SHP77 treated with DMSO at 0.1 percent for 48 hours (cell line): ENCODE measurements around the gene PLEKHS1.
"Not testable (repeated sequence)": the region's sequence is repeated elsewhere in the genome, so short reads cannot be mapped to it uniquely, and the experiment has no call there.

Source experiments
- DNase-seq: peaks from one replicate; lab custom pipeline; 2025; lab: John Stamatoyannopoulos, UW

The PLEKHS1 gene

DNA sequence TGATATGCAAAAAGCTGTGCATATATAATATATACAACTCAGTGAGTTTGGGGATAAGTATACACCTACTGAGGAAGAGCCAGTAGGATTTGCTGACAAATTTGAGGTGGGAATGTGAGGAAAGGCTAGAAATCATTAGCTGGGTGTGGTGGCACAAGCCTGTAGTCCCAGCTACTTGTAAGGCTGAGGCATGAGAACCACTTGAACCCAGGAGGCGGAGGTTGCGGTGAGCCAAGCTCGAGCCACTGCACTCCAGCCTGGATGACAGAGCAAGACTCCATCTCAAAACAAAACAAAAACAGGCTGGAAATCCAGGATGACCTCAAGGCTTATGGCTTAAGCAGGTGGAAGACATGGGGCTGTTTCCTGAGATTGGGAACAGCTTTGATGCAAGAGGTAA, 10.6 kb upstream of the PLEKHS1 start:
- no peak for DNase-seq

DNA sequence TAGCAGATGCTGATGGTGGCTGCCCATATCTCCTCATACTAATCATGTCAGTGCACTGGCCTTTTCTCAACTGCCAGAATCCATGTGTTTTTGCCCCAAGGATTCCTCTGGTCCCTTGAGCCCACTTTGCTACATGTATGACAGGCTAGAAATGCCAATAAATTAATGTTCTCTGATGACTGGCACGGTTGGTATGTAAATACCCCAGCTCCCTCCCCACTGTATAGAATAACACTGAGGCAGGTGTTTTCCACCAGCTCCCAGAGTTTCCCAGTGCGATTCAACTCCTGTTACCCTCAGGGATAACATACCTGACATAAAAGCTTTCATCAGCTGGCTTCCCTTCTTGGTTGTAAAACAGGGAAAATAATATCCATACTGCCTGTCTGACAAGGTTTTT, 9.0 kb upstream of the PLEKHS1 start:
- peak; percentile 5 for DNase-seq

DNA sequence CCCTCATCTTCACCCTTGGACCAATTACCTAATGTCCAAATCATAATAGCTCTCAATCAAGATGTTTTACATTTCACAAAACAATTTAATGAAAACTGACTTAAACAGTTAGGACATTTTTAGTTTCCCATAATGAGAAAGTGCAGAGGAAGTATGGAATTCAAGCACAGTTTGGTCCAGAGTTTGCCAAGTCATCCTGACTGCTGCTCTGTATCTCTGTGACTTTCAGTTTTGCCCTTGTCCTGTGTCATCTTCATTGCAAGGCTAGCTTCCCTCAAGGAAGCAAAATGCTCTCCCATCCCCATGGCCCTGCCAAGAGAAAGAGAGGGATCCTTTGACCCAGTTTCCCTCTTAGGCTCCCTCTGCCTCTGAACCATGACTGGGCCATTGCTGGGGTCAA, 7.9 kb upstream of the PLEKHS1 start:
- no peak for DNase-seq

DNA sequence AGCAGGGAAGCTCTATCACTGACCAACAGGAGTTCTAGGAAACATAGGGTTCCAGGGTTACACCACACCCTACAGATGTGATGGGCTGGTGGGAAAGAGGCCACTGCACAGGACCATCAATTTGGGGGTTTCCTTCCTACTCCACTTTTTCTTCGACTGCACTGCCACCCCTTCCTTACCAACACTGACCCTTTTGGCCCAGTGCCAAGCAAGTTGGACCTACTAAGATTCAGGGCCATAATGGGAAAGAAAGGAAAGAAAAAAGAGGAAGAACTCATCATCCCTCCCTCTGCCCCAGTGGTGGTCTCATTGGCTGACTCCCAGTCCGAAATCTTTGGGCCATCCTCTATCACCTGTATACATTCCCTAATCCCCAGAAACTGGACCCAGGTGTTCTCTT, 6.1 kb upstream of the PLEKHS1 start:
- DNase-seq = no peak

DNA sequence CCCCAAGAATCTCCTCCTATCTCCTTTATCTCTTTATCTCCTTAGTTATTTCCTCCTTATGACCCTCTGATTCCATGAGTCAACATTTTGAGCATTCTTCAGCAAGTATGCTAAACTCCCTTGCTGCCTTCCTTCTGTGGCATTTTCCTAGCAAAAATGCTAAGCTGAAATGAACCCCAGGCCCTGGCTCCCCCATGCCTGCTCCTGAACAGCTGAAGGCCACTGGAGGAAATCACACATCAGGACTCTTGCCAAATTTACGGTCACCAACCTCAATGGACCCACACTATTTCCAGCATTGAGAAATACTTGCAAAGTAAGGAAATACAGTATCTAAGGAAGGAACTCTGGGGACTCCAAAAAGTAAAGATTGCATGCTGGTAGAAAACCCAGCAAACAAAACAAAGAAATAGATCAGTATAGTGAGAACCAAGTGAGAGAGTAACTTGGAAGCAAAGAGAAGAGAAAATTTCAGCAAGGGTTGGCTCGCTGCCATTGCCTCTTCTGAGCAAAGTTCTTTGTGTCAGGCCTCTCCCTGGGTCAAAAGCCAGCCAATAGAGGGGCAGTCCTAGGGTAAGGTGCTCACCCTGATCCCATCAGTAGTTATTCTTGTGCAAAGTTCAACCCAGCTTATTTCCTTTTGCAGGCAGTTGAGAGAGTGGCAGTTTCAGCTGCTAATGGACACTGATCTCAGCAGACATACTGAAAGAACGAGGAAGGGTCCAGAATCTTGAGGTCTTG, 5.1 kb upstream of the PLEKHS1 start:
- DNase-seq = no peak

DNA sequence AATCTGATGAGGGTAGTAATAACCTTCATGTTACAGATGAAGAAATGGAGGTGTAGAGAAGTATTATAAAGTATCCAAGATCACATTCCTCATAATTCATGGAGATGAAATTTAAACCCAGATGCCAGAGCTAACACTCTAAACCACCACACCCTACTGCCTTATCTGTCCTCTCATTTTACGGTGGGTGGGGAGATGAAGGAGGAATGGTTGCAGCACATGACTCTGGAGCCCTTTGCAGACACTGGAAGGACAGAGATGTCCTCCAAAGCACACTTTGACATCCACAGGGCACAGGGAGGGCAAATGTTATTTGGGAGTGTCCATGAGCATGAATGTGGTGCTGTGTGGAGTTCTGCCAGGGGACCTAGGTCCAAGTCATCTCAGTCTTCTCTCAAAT, 1.1 kb downstream of the PLEKHS1 start:
- no peak for DNase-seq

DNA sequence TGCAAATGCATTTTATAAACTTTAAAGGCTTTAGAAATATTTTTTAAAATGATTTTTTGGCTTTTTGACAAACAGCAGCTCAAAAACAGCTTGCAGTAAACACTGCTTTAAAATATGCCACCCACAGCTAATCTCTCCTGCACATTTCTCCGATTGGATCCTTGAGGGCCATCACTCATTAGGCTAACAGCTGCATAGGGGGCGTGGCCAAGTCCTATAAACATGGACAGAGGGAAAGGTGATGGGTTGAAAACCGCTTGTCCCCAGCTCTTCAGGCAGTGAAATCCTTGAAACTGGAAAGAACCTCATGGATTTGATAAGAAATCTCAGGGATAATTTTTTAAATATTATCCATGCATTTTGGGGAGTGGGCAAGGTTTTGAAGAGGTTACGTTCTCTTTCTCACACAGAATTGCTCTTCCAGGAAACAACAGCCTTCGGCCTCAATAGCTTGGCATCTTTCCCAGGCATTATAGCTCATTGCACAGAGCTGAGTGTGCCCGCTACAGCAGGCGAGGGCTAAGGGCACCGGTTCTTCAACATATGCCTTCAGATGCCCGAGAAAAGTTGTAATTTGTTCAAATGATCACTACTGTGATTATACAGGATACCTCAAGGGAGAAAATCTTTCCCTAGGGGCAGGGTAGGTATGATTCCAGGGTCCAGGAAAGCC, 1.7 kb downstream of the PLEKHS1 start:
- peak; percentile 88 for DNase-seq

DNA sequence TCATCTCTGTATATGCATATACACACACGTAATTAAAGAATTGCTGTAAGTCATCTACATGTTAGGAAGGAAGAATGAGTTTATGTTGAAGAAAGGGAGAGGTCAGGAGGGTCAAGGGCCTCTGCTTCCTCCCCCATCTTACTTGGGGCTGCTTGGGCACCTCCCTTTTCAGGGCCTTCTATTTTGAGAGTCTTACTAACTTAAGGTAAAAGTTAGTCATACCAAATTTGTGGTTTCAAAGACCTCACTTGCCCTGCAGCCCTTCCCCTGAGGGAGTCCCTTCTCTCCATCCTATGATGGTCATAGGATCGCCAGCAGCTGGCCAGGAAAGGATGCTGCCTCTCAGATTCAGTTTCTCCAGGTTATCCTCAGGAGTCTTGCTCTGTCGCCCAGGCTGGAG, 2.6 kb downstream of the PLEKHS1 start:
- DNase-seq = no peak

DNA sequence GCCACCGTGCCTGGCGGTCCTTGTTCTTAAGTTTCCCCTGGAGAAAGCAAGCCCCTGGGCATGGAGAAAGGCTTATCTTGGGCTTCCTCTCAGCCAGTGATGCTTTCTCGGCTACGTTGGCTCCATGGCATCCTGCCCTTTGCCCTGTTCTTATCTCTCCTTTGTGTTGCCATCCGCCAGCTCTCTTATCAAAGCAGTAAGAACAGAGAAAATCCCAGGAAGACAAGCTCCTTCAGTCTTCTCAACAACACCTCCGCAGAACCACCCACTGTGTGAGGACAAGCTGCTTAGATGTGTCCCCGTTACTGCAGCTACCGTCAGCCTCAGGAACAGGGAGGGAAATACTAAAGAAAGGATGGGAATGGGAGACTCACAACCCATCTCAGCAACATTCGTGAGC, 3.3 kb downstream of the PLEKHS1 start:
- no peak for DNase-seq

DNA sequence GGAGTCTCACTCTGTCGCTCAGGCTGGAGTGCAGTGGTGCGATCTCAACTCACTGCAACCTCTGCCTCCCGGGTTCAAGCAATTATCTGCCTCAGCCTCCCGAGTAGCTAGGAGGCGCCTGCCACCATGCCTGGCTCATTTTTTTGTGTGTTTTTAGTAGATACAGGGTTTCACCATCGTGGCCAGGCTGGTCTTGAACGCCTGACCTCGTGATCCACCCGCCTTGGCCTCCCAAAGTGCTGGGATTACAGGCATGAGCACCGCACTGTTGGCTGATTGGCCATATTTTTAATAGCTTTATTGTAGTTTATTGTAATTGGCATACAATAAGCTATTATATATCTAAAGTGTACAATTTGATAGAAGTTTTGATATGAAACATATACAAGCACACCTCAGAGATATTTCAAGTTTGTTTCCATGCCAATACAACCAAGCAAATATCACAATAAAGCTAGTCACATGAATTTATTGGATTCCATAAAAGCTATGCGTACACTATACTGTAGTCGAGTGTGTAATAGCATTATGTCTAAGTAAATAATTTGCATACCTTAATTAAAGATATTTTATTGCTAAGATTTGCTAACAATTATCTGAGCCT, 5.6 kb downstream of the PLEKHS1 start:
- no peak for DNase-seq

DNA sequence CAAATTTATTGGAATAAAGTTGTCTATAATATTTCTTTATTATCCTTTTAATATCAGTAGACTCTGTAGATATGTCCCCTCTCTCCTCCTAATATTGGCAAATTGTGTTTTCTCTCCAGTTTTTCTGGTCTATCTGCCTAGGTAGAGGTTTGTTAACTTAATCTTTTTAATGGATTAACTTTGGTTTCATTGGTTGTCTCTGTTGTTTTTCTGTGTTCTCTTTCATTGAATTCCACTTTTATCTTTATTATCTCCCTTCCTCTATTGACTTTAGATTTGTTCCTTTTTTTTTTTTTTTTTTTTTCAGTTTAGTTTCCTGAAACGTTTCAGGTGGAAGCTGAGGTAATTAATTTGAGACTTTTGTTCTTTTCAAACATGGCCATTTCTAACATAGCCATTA, 10.6 kb downstream of the PLEKHS1 start:
- no peak for DNase-seq

DNA sequence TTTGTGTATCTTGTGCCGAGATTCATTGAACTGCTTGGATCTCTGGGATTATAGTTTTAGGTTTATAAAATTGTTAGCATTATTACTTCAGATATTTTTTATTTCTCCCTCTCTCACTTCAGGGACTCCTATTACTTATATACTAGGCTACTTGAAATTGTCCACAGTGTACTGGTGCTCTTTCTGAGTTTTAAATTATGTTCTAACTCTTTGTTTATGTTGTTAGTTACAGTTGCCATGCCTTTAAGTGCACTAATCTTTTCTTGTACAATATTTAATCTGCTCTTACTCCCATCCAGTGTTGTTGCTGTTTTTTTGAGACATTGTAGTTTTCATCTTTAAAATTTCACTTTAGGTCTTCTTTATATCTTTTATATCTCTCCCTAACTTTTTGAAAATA, 13.1 kb downstream of the PLEKHS1 start:
- DNase-seq = no peak

DNA sequence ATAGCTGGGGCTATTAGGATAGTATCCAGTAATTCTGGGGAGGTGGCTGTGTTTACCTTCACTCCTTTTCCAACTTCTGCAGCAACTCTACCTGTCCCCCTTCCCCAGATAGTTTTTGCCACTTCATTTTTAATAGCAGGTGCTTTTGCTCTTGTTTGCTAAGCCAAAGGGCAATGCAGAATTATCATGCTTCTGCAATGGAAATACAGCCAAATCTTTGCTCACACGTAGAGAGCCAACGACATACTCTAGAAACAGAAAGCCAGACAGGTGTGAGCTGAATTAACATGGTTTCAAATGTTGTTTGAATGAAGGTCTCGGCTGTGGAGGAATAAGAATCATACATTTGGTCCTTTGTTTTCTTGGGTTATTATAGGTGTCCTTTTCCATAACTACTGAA, 14.4 kb downstream of the PLEKHS1 start:
- DNase-seq = no peak

DNA sequence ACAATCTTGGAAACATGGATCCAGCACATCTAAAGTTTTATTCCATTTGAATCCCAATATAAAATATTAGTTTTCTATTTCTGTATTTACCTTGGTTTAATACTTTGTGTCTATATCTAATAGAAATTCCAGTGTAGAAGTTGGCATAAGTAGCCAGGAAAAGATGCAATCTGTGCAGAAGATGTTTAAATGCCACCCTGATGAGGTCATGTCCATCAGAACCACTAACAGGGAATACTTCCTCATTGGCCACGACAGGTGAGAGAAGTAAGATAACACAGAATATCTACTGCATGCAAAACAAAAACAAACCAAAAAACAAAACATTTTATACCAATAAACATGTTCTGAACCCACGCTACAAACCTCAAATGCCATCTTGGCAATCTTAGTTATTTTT, 15.7 kb downstream of the PLEKHS1 start:
- no peak for DNase-seq

DNA sequence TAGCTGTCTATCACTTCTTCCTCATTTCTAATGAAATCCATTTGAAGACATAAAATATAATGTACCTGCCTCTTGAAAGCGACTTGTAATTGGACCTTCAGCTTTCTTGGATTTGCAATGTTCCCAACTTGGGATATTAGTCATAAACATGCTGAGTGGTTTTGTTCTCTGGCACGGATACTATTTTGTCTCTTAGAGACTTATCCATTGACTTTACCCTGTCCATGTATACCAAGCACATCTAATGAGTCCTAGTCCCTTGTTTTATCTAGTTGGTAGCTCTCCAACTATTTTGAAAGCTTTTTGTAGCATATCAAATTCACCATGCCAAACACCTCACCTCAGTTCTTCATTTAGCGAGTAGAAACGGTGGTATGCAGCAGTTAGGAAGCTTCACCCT, 18.9 kb downstream of the PLEKHS1 start:
- no peak for DNase-seq

DNA sequence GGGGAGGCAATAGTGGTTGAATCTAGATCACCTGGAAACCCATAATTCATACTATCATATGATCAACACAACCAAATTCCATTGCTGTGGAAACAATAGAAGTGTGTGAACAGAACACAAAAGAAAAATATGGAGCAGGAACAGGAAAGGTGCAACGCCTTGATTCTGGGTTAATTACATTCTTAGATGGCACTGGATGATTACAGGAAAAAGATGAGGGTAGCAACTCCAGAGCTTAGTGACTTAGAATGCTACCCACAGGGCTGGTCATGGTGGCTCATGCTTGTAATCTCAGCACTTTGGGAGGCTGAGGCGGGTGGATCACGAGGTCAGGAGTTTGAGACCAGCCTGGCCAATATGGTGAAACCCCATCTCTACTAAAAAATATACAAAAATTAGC, 19.6 kb downstream of the PLEKHS1 start:
- not testable (repeated sequence) for DNase-seq

DNA sequence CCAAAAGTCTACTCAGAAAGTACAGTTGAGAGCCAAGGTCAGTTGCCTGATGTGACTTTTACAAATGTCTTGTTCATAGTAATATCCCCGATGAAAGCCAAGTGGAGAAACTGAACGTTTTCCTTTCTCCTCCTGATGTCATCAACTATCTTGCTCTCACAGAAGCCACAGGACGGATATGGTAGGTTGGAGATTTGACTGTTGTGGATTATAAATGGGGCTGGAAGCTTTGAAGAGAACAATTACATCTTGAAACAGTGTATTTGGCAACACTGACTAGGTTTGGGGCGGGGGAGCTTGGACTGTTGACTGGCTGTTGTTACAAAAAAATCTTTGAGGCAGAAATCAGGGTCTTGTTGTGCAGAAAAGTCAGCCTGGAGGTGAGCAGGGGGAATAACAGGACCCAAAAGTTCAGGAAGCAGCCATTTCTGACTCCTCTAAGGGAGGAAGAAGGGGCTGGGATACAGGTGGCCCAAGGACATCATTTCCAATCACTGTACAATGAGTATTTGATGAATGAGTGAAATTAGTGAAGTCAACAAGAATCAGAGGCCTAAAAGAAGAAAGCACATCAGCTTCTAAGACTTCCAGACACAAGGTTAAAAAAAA, 24.3 kb downstream of the PLEKHS1 start:
- no peak for DNase-seq

DNA sequence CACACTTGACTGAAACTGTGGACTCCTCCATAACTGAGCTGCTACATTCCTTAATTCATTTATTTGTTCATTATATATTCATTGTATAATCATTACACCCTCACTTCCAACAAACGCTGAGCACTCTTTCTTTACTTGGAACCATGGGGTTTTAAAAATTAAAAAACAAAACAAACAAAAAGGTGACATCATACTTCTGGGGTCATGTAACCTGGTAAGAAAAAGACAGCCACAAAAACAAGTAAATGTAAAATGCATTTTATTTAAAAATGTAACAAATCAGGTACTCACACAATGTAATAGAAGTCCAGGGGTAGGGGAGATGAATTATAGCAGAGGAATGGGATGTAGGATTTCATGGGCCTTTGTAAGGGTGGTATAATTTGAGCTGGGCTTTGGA, 25.1 kb downstream of the PLEKHS1 start:
- DNase-seq = no peak

DNA sequence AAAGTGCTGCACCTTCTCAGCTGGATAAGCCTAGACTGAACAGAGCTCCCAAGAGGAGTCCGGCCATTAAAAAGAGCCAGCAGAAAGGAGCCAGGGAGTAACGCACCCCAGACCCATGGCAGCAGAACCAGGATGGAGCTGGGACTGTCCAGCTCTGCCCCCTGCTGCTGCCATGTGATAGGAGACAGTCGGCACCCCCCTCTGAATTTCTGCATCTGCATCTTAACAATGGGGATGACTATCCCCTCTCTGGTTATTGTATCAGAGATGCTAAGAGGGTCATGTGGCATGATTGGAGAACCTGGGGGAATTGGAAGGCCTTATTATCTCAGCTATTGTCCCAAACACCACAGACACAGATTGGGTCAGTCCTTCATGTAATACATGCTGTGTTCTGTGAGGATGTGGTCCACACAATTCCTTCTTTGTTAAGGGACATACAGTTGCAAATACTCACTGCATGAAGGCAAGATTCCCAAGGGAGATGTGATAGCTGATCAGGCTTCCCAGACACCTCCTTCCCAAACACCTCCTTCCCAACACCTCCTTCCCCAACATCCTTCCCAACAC, 29.3 kb downstream of the PLEKHS1 start:
- DNase-seq = no peak

DNA sequence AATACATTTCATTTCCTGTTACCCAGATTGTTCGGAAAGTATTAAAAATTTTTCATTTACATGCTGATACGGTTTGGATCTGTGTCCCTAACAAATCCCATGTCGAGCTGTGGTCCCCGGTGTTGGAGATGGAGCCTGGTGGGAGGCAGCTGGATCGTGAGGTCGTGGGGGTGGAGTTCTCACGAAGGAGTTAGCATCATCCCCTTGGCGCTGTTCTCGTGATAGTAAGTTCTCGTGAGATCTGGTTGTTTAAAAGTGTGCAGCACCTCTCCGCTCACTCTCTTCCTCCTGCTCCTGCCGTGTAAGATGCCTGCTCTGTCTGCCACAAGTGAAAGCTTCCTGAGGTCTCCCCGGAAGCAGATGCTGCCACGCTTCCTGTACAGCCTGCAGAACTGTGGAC, 30.9 kb downstream of the PLEKHS1 start:
- DNase-seq = no peak

DNA sequence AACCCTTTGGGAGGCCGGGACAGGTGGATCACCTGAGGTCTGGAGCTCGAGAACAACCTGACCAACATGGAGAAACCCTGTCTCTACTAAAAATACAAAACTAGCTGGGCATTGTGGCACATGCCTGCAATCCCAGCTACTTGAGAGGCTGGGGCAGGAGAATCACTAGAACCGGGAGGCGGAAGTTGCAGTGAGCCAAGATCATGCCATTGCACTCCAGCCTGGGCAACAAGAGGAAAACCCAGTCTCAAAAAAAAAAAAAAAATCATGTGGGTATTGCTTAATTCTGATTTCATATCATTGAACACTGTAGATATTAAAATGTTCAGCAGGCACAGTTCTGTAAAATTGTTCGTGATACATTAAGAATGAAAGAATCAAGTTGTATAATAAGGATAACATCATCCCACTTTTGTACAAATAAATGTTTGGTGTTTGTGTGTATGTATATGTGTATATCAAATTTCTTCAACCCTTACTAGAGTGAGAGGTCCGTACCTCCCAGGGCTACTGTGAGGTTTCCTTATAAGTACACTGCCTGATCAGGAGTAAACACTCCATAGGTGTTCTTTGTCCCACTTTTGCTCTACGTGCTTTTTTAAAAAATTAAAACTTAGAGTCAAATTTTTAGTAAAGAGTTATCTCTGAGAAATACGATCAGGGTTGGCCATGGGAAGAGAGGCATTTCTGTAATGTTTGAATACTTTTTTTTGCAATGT, 31.7 kb downstream of the PLEKHS1 start:
- no peak for DNase-seq

DNA sequence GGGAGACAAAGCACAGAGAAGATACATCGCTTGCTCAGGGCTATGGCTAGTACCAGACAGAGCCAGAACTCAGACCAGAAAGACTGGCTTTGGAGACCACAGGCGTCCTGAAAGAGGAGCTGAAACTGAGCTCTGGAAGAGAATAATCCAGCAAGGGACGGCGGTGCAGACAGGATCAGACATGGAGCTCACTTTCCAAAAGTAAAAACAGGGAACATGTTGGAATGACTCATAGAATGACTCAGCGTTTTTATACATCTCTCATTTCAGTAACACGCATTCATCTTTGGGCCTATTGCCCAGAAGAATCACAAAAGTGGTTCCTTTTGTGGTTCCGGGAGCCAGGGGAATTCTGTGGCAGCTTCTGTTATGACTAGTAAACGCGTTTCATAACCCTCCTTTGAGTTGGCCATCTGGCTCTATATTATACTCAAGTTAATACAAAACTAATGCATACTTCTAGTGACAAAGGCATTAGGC, 37.2 kb downstream of the PLEKHS1 start:
- DNase-seq = no peak
